Endothelial cell of umbilical vein (primary cell): ENCODE results near the gene DNAJC8.

Experiments used
- EZH2 ChIP-seq: IDR thresholded peaks from 2 replicates; pipeline ENCODE4 v1.6.1; 2012; ENCODE audit warnings: borderline replicate concordance, low read depth, mild to moderate bottlenecking, moderate library complexity, low read length, inconsistent platforms; ENCODE audit not compliant: severe bottlenecking
- FOS ChIP-seq: IDR thresholded peaks from 2 replicates; pipeline ENCODE4 v1.6.1; 2011; ENCODE audit warnings: mild to moderate bottlenecking, low read length, moderate library complexity, borderline replicate concordance; ENCODE audit not compliant: insufficient read depth
- GATA2 ChIP-seq: IDR thresholded peaks from 2 replicates; pipeline ENCODE4 v1.7.0; 2011; ENCODE audit warnings: low read depth, mild to moderate bottlenecking, moderate library complexity, mixed read lengths, low read length; ENCODE audit not compliant: insufficient read length, insufficient read depth
- JUN ChIP-seq: IDR thresholded peaks from 2 replicates; pipeline ENCODE4 v1.6.1; 2011; ENCODE audit warnings: borderline replicate concordance, low read depth; ENCODE audit not compliant: insufficient read length, insufficient read depth
- MYC ChIP-seq: IDR thresholded peaks from one replicate; pipeline ENCODE4 v1.6.1; 2011; ENCODE audit warnings: mild to moderate bottlenecking, low read depth, low read length
- POLR2A ChIP-seq: IDR thresholded peaks from 2 replicates; pipeline ENCODE4 v1.6.1; 2012; ENCODE audit warnings: low read depth, mild to moderate bottlenecking, control low read depth, low read length
- POLR2AphosphoS5 ChIP-seq: IDR thresholded peaks from 2 replicates; pipeline ENCODE4 v1.6.1; 2012; ENCODE audit warnings: low read depth, mild to moderate bottlenecking, control low read depth, low read length, moderate library complexity; ENCODE audit not compliant: insufficient read depth
- TF ChIP-seq, protein P1 (sequence below), 2 donors: IDR thresholded peaks; 1 replicate in 1 of 2; 2 replicates in 1 of 2; pipeline ENCODE4 v1.5.1; 2011; ENCODE audit warnings: low read length in 2 of 2, mild to moderate bottlenecking in 2 of 2, moderate library complexity in 2 of 2, control low read depth in 1 of 2, inconsistent platforms in 1 of 2, low read depth in 1 of 2; ENCODE audit not compliant: insufficient read depth in 1 of 2; ENCODE audit errors: extremely low read depth in 1 of 2
- TF ChIP-seq, protein P2 (sequence below): IDR thresholded peaks from 2 replicates; pipeline ENCODE4 v1.6.1; 2011; ENCODE audit not compliant: insufficient read depth, insufficient read length

DNA sequence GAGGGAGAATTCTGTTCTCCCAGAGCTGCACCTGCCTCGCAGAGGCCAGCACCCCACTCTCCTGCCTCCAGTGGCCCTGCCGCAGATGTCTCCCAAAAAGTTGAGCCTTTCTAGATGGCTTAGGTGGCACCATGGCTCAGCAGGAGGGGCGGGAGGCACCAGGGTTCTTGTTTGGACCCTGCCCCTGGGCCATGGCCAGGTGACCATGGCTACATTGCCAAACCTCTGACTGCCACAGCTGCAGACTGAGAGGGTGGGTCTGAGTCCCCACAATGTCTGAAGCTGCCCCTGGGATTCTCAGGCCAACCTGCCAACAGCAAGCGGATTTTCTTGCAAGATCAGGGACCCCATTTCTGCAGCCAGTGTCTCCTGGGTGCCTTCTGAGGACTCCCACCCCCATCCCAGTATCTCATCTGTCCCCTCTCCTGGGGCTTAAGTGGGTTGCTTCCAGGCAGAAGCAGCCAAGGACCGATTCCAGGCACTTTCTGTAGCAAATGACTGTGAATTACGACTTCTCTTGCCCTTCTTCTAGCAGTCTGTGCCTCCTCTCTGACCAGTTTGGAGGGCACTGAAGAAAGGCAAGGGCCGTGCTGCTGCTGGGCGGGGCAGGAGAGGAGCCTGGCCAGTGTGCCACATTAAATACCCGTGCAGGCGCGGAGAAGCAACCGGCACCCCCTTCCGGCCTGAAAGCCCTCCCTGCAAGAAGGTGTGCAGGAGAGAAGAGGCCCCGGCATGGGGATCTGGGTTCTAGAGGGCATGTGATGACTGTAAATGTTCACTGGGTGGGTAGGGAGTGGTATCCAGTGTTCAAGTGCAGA, 49.0 kb upstream of the DNAJC8 start:
- TF ChIP-seq, protein P1, sequence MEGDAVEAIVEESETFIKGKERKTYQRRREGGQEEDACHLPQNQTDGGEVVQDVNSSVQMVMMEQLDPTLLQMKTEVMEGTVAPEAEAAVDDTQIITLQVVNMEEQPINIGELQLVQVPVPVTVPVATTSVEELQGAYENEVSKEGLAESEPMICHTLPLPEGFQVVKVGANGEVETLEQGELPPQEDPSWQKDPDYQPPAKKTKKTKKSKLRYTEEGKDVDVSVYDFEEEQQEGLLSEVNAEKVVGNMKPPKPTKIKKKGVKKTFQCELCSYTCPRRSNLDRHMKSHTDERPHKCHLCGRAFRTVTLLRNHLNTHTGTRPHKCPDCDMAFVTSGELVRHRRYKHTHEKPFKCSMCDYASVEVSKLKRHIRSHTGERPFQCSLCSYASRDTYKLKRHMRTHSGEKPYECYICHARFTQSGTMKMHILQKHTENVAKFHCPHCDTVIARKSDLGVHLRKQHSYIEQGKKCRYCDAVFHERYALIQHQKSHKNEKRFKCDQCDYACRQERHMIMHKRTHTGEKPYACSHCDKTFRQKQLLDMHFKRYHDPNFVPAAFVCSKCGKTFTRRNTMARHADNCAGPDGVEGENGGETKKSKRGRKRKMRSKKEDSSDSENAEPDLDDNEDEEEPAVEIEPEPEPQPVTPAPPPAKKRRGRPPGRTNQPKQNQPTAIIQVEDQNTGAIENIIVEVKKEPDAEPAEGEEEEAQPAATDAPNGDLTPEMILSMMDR (IDR thresholded peaks at IDR 0.05; ENCODE audit: extremely low read depth in 1 of 2, insufficient read depth in 1 of 2, low read depth in 1 of 2, low read length in 2 of 2) = no peak
- TF ChIP-seq POLR2A (no peak), EZH2 (no peak), POLR2AphosphoS5 (no peak), MYC (no peak), JUN (no peak), GATA2 (no peak), FOS (no peak)
- TF ChIP-seq, protein P2, sequence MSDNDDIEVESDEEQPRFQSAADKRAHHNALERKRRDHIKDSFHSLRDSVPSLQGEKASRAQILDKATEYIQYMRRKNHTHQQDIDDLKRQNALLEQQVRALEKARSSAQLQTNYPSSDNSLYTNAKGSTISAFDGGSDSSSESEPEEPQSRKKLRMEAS = no peak
